GM21825 (cell line): ENCODE data around the gene IQSEC1.

ENCODE experiments used
- ATAC-seq: cut with Tn5 transposase; IDR thresholded peaks from one replicate; pipeline ENCODE4 v1.9.1; 2021; ENCODE audit warnings: mild to moderate bottlenecking, moderate library complexity; ENCODE audit not compliant: unreplicated experiment

Gene IQSEC1

DNA sequence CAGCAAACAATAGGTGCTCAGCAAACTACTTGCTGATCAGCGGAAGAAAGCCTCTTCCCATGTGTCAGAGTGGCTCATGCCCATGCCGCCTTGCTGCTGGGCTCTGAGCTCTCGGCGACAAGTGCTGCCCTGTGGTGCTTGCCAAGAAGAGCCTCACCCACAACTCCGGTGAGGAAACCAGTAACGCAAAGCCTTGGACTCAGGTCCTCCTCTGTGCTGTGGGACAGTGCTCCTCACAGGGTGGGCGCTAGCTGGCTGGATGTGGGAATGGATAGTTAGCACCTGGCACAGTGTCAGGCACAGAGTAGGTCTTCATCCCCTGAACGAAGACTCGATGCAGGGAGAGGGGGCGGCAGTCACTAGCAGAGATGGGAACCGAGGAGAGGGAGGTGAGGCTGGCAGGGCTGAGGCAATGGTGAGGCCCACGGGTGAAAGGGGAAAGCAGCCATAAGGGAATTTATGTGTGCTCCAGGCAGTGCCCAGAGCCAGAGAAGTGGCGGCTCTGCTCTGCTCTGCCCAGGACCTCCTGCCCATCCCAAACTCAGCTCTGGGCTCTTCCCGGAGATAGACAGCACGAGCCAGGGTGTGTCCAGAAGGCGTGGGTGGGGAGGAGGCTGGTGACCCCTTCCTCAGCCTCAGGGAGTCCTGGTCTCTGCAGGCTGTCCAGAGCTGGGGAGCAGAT, 55.7 kb downstream of the IQSEC1 start:
- ATAC-seq = no peak

DNA sequence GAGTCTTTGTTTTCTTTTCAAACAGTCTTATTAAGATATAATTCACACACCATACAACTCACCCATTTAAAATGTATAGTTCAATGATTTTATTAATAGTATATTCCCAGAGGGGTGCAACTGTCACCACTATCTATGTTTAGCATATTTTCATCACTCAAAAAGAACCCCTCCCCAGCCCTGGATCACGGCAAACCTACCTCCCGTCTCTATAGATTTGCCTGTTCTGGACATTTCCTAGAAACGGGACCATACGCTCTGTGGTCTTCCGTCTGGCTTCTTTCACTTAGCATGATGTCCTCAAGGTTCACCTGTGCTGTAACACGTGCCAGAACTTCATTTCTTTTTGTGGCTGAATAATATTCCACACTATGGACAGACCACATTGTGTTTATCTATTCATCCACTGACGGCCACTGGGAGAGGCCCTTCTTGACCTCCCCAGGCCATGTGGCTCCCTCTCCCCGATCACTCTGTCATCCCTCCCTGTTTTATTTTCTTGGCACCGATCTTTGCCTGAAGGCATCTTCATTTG, 56.4 kb downstream of the IQSEC1 start:
- ATAC-seq = no peak

DNA sequence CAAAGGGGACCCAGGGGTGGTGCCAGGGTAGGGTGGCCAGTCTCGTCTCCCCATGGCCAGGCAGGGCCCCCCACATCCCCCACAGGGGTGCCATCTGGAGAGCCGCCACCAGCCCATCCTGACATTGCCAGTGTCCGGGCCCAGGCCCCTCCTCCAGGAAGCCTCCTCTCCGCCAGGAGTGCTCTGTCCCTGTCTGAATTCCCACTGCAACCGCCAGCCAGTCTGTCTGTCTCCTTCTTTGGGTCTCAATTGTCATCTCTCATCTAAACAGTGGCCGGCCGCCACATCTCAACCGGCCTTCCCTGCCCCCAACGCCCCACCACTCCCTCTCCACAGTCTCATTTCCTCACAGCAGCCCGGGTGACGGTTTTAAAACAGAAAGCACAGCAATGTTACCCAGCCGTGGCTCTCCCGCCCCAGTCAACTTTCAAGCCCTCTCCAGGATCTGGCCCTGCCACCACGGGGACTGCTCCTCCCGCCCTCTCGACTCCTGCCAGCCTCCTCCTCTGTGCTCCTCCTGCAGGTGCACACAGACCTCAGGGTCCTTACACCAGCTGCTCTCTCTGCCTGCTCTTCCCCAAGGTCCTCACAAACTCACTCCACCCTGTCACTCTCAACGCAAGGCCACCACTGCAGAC, 57.0 kb downstream of the IQSEC1 start:
- peak; percentile 25 for ATAC-seq

DNA sequence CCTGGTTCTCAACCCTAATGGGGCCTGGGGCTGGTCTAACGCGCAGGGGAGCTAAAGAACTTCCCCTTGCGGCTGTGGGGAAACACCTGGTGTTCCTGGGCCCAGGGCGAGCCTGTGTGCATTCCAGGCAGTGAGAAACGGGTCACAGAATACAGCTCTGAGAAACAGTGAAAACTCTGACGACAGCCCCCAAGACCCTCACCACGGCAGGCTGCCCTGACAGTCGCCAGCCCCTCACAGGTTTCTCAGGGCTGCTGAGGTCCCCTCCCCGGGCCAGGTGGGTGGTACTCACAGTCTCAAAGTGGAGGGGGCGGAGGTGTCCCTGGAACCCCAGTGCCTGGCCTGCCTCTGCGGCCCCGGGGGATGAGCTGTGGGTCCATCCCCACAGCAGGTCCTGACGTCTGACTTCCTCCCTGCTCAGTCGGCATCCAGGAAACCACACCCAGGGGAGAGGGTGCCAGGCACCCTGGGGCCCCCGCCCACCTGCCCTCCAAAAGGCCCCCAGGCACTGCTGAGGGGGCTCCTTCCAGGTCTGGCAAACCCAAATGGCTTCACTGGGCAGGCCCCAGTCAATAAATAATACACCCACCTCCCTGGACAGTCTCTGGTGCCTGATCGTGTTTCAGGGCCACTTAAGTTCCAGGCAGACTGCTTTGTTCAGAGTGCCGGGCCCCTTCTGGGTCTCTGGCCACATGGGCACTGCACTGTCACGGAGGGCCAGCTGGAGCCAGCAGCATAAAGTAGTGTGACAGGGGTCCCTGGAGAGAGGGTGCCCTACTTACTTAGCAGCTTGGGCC, 57.7 kb downstream of the IQSEC1 start:
- peak; percentile 24 for ATAC-seq

DNA sequence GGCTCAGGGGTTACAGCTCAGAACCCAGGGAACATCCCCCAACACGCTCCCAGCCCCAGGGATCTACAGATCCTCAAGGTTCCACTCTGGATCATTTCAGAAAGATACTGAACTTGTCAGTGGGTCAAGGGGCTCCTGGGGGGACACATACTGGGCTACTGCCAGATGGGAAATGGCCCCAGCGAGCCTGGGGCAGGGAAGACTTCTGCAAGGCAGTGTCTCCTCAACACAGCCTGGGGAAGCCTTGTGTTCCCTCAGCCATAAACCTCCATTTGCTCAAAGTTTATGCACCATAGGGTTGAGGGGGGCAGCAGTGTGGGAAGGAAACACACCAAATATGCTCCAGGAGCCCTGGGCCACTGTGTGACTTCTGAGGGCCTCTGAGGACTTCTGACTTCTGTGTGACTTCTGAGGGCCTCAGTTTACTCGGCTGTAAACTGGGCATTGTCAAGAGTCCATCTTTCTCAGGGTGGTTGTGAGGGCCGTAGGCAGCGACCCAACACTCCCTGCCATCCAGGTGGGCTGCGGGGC, 58.4 kb downstream of the IQSEC1 start:
- no peak for ATAC-seq

DNA sequence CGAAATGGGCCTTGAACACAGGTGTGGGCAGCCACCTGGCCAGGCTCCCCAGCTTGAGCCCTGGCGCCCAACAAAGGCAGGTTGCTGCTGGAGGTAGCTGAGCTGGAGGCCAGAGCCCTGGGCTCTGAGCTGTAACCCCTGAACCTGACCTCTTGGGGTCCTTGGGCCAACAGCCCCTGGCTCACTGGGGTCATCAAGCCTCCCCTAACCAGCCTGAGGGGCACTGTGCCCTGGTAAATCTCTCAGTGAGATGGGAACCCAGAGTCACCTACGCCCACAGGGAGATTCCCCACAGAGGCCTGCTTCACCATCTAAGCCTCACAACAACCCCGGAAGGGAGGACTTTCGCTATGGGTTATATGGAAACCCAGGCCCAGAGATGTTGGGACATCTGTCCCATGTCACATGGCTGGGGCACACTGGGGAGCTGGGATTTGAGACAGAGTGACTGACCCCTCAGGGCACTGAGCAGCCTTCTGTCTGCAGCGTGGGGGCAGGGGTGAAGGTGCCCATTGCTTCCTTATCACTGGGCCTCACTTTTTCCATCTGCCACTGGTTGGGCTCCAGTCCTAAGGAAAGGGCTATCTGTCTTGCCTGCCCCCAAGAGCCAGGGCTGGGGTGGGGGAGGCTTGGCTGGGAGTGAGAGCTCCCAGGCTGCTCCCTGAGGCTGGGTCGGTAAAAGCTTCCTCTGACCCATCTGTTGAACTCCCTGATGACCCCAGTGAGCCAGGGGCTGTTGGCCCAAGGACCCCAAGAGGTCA, 59.1 kb downstream of the IQSEC1 start:
- ATAC-seq = peak; percentile 12

DNA sequence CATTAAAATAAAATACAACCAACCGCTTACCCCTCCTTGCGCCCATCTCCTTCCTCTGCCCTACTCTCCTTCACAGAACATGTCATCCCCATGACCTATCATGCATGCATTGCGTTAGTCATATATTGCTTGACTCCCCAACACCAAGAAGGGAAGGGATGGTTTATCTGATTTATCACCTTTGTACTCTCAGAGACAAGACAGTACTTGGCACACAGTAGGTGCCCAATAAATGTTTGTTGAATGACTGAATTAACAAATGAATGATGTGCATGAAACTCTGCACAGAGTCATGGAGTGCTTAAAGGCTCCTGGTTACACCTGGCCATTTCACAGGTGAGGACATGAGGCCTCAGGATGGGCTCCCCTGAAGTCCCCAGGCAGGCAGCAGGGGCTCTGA, 59.7 kb downstream of the IQSEC1 start:
- no peak for ATAC-seq

DNA sequence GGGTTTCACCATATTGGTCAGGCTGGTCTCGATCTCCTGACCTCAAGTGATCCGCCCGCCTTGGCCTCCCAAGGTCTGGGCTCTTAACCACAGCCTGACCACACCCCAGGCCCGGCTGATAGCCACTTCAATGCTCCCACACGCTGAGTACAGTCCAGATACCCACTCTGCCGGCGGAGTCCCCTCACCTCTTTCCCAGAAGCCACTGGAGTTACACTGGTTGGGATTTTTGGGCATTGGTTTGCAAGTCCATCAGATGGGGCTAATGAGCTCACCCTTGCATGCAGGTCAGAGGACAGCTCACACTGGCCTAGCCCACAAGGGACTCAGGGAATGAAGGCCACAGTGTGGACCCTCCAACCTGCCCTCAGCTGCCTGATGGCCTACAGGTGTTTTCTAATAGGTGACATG, 60.1 kb downstream of the IQSEC1 start:
- ATAC-seq = no peak

DNA sequence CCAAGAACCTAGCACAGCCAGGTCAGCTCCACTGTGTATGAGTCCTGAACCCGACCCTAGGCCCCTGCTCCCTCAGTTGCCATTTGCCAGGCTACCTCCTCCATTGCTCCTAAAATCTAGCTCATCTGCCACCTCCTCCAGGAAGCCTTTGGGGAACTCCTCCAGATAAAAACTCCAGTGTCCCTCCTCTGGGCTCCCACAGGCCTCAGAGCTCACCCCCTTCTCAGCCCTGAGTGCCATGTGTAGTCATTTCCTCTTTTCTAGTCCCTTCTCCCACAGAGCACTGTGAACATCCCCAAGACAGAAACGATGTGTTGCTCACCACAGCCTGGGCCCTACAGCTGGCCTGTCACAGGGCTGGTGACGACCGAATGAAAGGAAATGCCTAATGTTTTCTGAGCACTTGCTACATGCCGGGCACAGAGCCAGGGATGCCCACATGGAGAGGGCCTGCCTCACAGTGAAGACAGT, 61.0 kb downstream of the IQSEC1 start:
- ATAC-seq = peak; percentile 39

DNA sequence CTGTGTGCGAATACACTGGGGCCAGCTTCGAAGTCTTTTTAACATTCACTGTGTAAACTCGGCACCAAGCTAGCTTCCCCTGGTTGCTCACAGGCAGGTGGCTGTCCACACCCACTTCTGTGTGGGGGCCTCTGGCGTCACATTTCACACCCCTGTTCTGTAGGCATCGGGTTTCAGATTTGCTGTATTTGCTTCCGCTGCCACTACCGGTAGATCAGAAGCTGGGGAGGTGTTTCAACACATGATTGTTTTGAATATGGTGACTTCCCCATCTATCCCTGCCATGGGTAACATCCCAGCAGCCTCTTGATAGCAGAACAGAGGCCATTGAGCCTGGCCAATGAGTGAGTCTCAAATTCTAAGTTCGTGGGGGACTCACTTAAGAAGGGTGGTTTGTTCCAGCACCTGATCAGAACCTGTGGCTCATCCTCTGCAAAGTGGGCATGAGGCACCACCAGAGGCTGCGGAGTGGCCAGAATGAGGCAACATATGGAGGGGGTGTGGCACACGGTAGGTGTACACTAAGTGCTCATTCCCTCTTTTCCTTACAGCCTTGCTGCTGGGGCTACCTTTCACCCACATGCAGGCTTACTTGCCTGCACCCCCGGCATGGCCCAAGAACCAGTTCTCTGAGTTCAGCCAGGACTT, 61.5 kb downstream of the IQSEC1 start:
- ATAC-seq = peak; percentile 36

DNA sequence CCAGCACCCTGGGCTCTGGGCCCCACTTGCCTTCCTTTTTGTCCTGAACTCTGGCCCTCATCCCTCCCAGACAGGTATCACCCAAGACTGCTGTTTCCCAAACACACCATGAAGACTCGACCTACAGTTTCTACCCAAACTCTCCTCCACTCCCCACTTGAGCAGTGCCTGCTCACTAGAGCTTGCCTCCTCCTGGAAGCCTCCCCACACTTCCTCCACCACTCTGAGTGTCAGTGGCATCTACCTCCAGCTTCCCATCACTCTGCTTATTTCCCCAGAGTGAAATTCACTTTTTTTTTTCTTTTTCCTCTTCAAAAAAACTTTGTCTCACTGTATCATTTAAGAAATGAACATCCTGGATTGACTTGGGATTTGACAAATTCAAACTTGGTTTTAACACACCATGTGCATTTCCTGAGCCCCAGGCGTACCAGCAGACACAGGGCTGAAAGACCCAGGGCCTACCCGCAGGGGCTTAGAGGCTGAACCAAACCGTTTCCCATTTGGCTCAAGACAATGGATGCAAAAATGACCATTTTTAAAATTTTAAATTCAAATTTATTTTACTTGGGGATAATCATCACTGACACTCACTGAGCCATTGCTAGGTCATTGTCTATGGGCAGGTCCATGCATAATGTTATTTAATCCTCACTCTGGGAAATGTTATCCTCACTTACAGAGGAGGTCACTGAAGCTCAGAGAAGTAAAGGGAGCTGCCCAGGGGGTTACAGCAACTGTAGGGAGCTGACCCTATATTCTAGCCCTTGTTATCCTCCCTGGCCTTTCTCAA, 62.3 kb downstream of the IQSEC1 start:
- no peak for ATAC-seq

DNA sequence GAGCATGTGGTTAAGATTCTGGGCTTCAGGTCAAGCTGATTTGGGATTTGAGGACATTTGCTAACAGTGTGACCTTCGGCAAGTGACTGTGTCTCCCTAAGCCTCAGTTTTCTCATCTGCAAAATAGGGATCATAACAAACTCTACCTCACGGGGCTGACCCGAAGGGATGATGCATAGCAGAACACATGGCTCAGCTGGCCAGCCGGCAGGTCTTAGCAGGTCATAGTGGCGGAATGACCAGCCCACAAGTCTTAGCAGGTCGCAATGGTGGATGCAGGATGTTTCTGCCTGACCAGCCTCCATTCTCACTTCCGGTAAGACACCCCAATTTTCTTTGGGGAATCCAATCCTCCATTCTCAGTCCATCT, 63.3 kb downstream of the IQSEC1 start:
- ATAC-seq = no peak

DNA sequence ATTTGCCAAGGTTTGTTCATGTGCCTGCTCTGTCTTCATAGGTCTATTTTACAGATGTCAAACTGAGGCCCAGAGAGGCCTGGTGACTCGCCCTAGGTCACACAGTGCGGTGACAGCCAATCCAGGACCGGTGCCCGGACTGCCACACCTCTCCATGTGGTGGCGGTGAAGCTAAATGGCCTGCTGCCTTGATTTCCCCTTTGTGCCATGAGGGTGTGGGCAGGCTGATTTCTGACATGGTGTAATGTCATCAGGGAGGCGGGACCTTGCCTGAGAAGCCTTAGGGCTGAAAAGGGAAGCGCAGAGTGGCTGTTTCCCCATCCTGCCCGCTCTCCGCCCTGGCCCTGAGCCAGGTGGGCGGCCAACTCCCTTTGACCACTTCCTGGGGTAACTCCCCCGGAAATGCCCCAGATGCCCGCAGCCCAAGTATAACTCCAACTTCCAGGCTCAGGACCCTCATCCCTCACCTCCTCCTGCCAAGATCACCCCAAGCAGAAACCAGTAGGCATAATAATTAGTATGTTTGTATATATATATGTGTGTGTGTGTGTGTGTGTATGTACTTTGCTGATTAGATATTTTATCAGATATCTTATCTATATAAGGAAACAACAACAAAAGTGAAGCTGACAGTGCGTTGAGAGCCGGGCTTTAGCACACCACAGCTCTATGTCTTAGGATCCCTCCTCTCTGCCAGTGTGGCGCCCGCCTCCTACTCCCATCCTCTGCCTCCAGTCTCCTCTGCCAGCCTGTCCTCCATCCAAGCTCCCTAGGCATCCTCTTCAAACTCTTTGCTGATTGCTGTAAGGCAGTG, 63.9 kb downstream of the IQSEC1 start:
- ATAC-seq = peak; percentile 20

DNA sequence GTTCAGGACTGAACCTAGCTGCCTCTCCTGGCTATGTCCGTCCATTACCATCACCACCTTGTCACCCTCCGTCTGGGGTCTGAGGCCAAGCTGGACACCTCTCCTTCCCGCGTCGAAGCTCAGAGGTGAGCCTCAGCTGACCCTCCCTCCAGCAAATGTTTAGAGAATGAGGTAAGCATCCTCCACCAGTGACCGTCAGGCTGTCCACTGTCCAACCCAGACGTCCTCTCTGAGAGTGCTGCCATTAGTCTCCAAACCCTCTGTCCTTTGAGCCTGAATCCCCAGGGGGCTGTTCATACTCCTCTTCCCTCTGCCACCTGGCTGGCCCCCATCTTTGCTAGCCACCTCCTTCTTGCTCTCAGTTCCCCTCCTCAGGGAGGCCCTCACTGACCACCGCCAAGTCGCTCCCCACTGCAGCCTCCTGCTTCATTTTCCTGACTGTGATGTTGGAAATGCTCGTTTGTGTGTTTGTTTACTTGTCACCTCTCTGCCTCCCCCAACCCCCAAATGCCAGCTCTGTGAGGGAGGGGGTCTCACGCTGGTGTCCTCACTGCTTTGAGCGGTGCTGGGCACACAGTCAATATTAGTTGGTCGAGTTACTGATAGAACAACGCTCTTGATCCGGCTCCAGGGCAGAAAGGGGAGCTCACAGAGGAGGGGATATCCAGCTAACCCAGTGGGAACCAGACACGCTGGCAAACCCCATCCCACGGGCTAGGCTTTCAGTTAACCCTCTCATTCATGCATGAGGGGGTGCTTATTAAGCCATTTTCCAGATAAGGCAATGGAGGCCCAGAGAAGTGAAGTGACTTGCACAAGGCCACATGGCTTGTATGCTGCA, 64.9 kb downstream of the IQSEC1 start:
- no peak for ATAC-seq

DNA sequence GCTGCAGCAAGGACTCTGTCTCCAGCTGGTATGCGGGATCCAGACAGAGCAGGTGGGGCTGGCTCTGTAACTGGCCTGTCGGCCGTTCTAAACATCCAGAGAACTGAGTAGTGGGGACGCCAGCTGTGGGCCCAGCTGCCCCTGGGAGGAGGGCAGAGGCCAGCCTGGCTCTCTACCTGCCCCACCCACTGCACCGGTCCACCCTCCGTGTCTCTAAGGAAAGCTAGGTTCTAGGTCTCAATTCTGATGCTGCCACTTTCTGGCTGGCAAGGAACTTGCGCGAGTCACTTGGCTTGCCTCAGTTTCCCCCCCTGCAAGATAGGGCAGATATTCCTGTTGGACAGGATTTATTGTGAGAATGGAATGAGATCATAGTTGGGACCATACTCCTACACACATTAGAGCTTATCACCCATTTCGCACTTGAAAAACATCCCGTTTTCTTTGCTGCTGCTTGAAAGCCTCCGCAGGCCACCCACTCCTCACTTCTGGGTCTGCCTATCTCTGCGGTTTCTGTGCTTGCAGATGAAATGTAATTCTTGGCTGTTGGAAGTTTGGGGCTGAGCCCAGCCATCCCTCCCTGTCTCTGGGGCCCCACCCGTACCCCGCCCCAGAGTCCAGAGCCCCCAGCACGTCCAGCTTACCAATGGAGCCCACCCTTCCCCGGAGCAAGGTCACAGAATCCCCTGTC, 65.8 kb downstream of the IQSEC1 start:
- ATAC-seq = no peak

DNA sequence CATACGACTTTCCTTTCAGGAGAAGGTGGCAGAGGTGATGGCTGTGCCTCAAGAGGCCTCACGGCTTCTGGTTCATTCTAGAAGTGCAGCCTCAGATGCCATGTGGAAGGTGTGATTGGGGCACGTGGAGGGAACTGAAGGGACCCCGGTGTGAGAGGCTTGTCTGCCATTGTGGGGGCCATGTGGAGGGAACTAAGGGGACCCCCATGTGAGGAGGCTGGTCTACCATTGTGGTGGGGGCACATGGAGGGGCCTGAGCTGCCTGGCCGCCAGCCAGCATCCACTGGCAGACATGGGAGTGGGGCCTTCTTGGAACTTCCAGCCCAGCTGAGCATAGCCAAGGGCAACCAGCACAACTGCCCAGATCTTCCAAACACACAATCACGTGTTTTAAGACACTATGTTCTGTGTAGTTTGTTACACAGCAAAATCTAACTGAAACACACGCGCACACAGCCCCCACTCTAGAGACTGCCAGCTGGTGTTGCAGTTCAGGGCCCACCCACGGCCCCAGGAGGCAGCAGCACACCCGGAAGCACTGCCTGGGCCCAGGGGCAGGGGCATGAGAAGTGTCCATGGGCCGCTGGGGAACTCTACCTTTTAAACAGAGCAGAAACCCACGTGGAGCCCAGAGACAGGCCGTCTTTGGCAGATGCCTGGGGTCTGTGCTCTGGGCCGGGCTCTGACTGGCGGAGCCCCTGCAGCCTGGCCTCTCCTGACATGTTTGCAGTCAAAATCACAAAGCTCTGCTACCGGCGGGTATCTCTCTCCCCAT, 66.8 kb downstream of the IQSEC1 start:
- no peak for ATAC-seq
